A549 treated with CpdA at 1 μM for 4 hours (cell line): ENCODE measurements around the gene MAP1LC3A. TPM values are rescaled to one million over a fixed set of nuclear protein-coding genes. Genes with fewer than 3 reads are reported as not detected.

Experiments
- total RNA-seq: library from RNA; stranded (reverse); fragments of 200-300 nt; extraction: Qiagen RNA extraction; gene quantifications from 5 replicates; pipeline ENCODE4 v1.2.3, GENCODE V29; 2022; ENCODE audit warnings: low read depth

The MAP1LC3A gene
- 19.0 to 31.6 TPM (median 27.1 TPM) in 5 replicates for total RNA-seq

GRCh38 chr20:34558320-34559218 is at the start of gene MAP1LC3A:
Gene MAP1LC3A, plus strand, starts transcription at chr20:34558718. Its CDS starts 151 bp downstream, at chr20:34558869.

GRCh38 chr20:34516247-34517113 is 42.0 kb upstream of the MAP1LC3A start, which contains the start of gene DYNLRB1:
Gene DYNLRB1, plus strand, starts transcription at chr20:34516422. Its CDS starts 37 bp downstream, at chr20:34516459.

Other genes with a start within 250 kb of the MAP1LC3A start
- gene ITCH, start 195.4 kb upstream of the MAP1LC3A start, total RNA-seq: 21.8 to 36.6 TPM (median 30.5 TPM) in 5 replicates
- gene DYNLRB1, start 42.3 kb upstream of the MAP1LC3A start, total RNA-seq: 222 to 249 TPM (median 236 TPM) in 5 replicates
- 23.9 to 30.3 TPM (median 29.1 TPM) in 5 replicates for gene PIGU, start 118.4 kb downstream of the MAP1LC3A start, total RNA-seq
- 5.9 to 7.4 TPM (median 6.9 TPM) in 5 replicates for gene TP53INP2, start 145.6 kb downstream of the MAP1LC3A start, total RNA-seq